Neural cell (in vitro differentiated cells): ENCODE results near the gene WDR13. TPM values are rescaled to one million over a fixed set of nuclear protein-coding genes. Genes with fewer than 3 reads are reported as not detected.

Experiments
- H2AFZ ChIP-seq: fragments of 200-600, 300-800 bp; sonication (generic), shearing (Covaris generic); 2 replicates; pipeline ENCODE4 v1.6.0; 2014; ENCODE audit warnings: low read depth, mild to moderate bottlenecking, antibody characterized with exemption, low read length, moderate library complexity
- H3F3A ChIP-seq: fragments of 200-600 bp; shearing (Covaris generic); 2 replicates; pipeline ENCODE4 v1.6.1; 2016; ENCODE audit warnings: mild to moderate bottlenecking, moderate library complexity, mixed read lengths, antibody characterized with exemption, low read length; ENCODE audit not compliant: insufficient read depth, poor library complexity, severe bottlenecking
- H3K27ac ChIP-seq: fragments of 200-600, 300-800 bp; sonication (generic), shearing (Covaris generic); 2 replicates; pipeline ENCODE4 v1.5.1; 2014; ENCODE audit warnings: mild to moderate bottlenecking, low read length, moderate library complexity
- H3K27me3 ChIP-seq: fragments of 300-800, 200-600 bp; sonication (generic), shearing (Covaris generic); 2 replicates; pipeline ENCODE4 v1.6.0; 2014; ENCODE audit warnings: mild to moderate bottlenecking, low read depth, low read length, moderate library complexity; ENCODE audit not compliant: insufficient read depth
- H3K36me3 ChIP-seq: fragments of 300-800, 200-600 bp; sonication (generic), shearing (Covaris generic); 2 replicates; pipeline ENCODE4 v1.5.1; 2014; ENCODE audit warnings: mild to moderate bottlenecking, antibody characterized with exemption, low read length, moderate library complexity; ENCODE audit not compliant: insufficient read depth
- H3K4me2 ChIP-seq: fragments of 300-800, 200-600 bp; sonication (generic), shearing (Covaris generic); 2 replicates; pipeline ENCODE4 v1.6.0; 2014; ENCODE audit warnings: mild to moderate bottlenecking, low read length
- H3K4me3 ChIP-seq: fragments of 300-800, 200-600 bp; sonication (generic), shearing (Covaris generic); 2 replicates; pipeline ENCODE4 v1.5.1; 2014; ENCODE audit warnings: mild to moderate bottlenecking, low read length, moderate library complexity
- H3K79me2 ChIP-seq: fragments of 200-600 bp; shearing (Covaris generic); replicated peaks from 2 replicates; pipeline ENCODE4 v1.6.0; 2014; ENCODE audit warnings: mild to moderate bottlenecking, low read length, moderate library complexity; ENCODE audit not compliant: insufficient read depth
- H3K9ac ChIP-seq: fragments of 300-800, 200-600 bp; sonication (generic), shearing (Covaris generic); 2 replicates; pipeline ENCODE4 v1.6.1; 2016; ENCODE audit warnings: mild to moderate bottlenecking, low read length, mixed read lengths
- H3K9me2 ChIP-seq: fragments of 200-600 bp; shearing (Covaris generic); 2 replicates; pipeline ENCODE4 v1.6.1; 2016; ENCODE audit warnings: mild to moderate bottlenecking, low read length, mixed read lengths; ENCODE audit not compliant: insufficient read depth
- H3K9me3 ChIP-seq: fragments of 200-600, 300-800 bp; sonication (generic), shearing (Covaris generic); 2 replicates; pipeline ENCODE4 v1.6.1; 2016; ENCODE audit warnings: mild to moderate bottlenecking, mixed run types, low read length, moderate library complexity, mixed read lengths
- H4K20me1 ChIP-seq: fragments of 200-600 bp; shearing (Covaris generic); 2 replicates; pipeline ENCODE4 v1.6.1; 2016; ENCODE audit warnings: mild to moderate bottlenecking, mixed run types; ENCODE audit not compliant: insufficient read depth
- EP300 ChIP-seq: fragments of 450-650 bp; conservative IDR thresholded peaks from 2 replicates; pipeline ENCODE4 v1.6.1; 2014; ENCODE audit warnings: antibody characterized with exemption, mild to moderate bottlenecking, moderate library complexity; ENCODE audit not compliant: poor library complexity, severe bottlenecking
- EZH2 ChIP-seq: fragments of 200-600, 300-800 bp; shearing (Covaris generic), sonication (generic); IDR thresholded peaks from 2 replicates; pipeline ENCODE4 v1.6.1; 2014; ENCODE audit warnings: antibody characterized with exemption, low read length, borderline replicate concordance, mild to moderate bottlenecking; ENCODE audit not compliant: insufficient read depth, poor library complexity, severe bottlenecking
- MXI1 ChIP-seq: fragments of 450-650 bp; conservative IDR thresholded peaks from 2 replicates; pipeline ENCODE4 v1.6.1; 2014; ENCODE audit warnings: antibody characterized with exemption, mild to moderate bottlenecking; ENCODE audit not compliant: poor library complexity, severe bottlenecking
- POLR2AphosphoS5 ChIP-seq: IDR thresholded peaks from 2 replicates; pipeline ENCODE4 v1.6.1; 2012
- RAD21 ChIP-seq: fragments of 450-650 bp; conservative IDR thresholded peaks from 2 replicates; pipeline ENCODE4 v1.6.1; 2014; ENCODE audit warnings: antibody characterized with exemption, mild to moderate bottlenecking, moderate library complexity
- SMC3 ChIP-seq: fragments of 450-650 bp; conservative IDR thresholded peaks from 2 replicates; pipeline ENCODE4 v1.6.1; 2014; ENCODE audit warnings: antibody characterized with exemption, mild to moderate bottlenecking, moderate library complexity; ENCODE audit not compliant: poor library complexity
- TAF1 ChIP-seq: IDR thresholded peaks from 2 replicates; pipeline ENCODE4 v1.6.1; 2012; ENCODE audit warnings: low read depth
- polyA plus RNA-seq: library from polyadenylated mRNA; depleted of rRNA; stranded (reverse); fragments of >200 nt; gene quantifications from 2 replicates; pipeline ENCODE4 v1.2.3, GENCODE V29; 2014
- TF ChIP-seq, protein P1 (sequence below): fragments of 450-650 bp; IDR thresholded peaks from 2 replicates; pipeline ENCODE4 v1.5.1; 2014; ENCODE audit warnings: antibody characterized with exemption, mild to moderate bottlenecking, moderate library complexity; ENCODE audit not compliant: poor library complexity, severe bottlenecking
- TF ChIP-seq, protein P2 (sequence below): IDR thresholded peaks from 2 replicates; pipeline ENCODE4 v1.6.1; 2012; ENCODE audit warnings: borderline replicate concordance

The WDR13 gene
- polyA plus RNA-seq, 1 donor from 2014 or later, result 210 TPM

DNA sequence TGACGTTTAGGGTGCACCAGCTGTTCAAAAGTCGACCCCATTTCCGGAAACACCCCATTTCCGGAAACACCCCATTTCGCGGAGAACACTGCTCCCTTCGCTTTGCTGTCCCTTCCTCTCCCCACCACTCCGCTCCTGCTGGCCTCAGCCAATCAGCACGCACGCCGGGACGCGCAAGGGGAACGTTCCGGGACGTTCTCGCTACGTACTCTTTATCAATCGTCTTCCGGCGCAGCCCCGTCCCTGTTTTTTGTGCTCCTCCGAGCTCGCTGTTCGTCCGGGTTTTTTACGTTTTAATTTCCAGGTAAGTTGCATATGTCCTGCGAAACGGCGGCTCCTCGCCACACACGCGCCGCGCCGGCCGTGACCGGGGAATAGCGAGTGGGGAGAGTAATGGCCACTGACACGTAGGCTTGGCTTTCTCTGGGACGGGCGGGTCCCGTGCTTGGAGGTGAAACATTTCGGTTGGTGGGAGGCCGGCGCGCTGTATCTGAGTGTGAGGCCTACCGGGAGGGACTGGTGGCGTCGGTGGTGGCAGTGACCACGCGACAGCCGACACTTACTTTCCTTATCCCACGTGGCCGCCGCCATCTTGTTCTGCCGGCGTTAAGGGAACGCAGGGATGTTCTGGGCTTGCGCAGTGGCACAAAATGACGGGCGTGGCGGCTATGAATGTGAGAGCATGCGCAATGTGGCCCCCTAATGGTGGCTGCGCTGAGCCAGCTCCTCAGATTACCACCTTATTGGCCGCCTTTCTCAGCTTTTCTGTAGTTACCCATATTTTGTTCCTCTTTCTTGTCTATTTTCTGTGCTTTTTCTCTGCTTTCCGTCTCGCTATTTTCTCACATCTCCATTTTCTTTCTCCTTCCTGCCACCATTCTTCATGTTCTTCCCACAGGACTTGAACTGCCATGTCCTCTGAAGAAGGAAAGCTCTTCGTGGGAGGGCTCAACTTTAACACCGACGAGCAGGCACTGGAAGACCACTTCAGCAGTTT, 22.7 kb upstream of the WDR13 start, which contains the start of gene RBM3:
RBM3 (plus strand) TSS at position 215 of the 997 bp plus-strand sequence; CDS start at position 912, 697 bp downstream.
- Histone ChIP-seq H3K4me3 (peak within 1 kb of the TSS; percentile 87), H3F3A (no peaks in the 10 kb centered on the region), H3K27me3 (no peaks in the 10 kb centered on the region), H3K9me2 (no peaks in the 10 kb centered on the region), H3K4me2 (peak within 1 kb of the TSS; percentile 73), H4K20me1 (no peaks in the 10 kb centered on the region), H3K9ac (peak within 1 kb of the TSS; percentile 96), H2AFZ (peak within 1 kb of the TSS; percentile 56), H3K9me3 (no peaks in the 10 kb centered on the region), H3K36me3 (no peaks in the 10 kb centered on the region), H3K79me2 (peaks cover 9% of the 10 kb centered on the region), H3K27ac (peak within 1 kb of the TSS; percentile 97)
- TF ChIP-seq EP300 (peak; percentile 52), MXI1 (peak; percentile 98), POLR2AphosphoS5 (peak; percentile 96), SMC3 (peak; percentile 14), TAF1 (peak; percentile 7), EZH2 (no peak), RAD21 (peak; percentile 32)
- TF ChIP-seq, protein P1, sequence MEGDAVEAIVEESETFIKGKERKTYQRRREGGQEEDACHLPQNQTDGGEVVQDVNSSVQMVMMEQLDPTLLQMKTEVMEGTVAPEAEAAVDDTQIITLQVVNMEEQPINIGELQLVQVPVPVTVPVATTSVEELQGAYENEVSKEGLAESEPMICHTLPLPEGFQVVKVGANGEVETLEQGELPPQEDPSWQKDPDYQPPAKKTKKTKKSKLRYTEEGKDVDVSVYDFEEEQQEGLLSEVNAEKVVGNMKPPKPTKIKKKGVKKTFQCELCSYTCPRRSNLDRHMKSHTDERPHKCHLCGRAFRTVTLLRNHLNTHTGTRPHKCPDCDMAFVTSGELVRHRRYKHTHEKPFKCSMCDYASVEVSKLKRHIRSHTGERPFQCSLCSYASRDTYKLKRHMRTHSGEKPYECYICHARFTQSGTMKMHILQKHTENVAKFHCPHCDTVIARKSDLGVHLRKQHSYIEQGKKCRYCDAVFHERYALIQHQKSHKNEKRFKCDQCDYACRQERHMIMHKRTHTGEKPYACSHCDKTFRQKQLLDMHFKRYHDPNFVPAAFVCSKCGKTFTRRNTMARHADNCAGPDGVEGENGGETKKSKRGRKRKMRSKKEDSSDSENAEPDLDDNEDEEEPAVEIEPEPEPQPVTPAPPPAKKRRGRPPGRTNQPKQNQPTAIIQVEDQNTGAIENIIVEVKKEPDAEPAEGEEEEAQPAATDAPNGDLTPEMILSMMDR, result peak; percentile 59
- TF ChIP-seq, protein P2, sequence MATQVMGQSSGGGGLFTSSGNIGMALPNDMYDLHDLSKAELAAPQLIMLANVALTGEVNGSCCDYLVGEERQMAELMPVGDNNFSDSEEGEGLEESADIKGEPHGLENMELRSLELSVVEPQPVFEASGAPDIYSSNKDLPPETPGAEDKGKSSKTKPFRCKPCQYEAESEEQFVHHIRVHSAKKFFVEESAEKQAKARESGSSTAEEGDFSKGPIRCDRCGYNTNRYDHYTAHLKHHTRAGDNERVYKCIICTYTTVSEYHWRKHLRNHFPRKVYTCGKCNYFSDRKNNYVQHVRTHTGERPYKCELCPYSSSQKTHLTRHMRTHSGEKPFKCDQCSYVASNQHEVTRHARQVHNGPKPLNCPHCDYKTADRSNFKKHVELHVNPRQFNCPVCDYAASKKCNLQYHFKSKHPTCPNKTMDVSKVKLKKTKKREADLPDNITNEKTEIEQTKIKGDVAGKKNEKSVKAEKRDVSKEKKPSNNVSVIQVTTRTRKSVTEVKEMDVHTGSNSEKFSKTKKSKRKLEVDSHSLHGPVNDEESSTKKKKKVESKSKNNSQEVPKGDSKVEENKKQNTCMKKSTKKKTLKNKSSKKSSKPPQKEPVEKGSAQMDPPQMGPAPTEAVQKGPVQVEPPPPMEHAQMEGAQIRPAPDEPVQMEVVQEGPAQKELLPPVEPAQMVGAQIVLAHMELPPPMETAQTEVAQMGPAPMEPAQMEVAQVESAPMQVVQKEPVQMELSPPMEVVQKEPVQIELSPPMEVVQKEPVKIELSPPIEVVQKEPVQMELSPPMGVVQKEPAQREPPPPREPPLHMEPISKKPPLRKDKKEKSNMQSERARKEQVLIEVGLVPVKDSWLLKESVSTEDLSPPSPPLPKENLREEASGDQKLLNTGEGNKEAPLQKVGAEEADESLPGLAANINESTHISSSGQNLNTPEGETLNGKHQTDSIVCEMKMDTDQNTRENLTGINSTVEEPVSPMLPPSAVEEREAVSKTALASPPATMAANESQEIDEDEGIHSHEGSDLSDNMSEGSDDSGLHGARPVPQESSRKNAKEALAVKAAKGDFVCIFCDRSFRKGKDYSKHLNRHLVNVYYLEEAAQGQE, result no peak

DNA sequence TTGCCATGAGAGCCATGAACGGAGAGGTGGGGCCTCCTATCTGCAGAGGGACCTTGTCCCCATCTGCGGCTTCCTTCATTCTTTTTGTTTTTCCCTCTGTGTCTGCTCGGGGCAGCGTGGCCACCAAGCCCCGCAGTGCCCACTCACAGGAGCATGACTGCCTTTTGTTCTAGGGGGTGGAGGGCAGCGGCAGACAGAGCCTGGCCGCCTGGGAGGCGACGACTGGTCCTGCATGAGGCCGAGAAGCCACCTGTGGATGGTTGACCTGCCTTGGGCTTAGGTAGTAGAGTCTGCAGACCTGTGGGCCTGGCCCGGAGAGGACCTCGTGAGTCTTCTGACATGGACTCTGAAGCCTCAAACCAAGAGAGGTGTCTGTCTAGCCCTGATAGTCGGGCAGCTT, 21.6 kb upstream of the WDR13 start:
- peak overlapping the region; percentile 87 for H3K4me3 ChIP-seq
- TF ChIP-seq, protein P1, result no peak
- TF ChIP-seq RAD21, result no peak
- TF ChIP-seq EP300, result no peak
- TF ChIP-seq TAF1, result no peak
- TF ChIP-seq MXI1, result no peak
- TF ChIP-seq, protein P2, result no peak
- TF ChIP-seq SMC3, result no peak
- TF ChIP-seq POLR2AphosphoS5, result no peak
- TF ChIP-seq EZH2, result no peak
- no peaks in the 10 kb centered on the region for H3F3A ChIP-seq
- no peaks in the 10 kb centered on the region for H3K9me2 ChIP-seq
- peak overlapping the region; percentile 96 for H3K9ac ChIP-seq
- no peaks in the 10 kb centered on the region for H4K20me1 ChIP-seq
- H3K27me3 ChIP-seq, result no peaks in the 10 kb centered on the region
- H3K4me2 ChIP-seq, result peak overlapping the region; percentile 73
- H3K27ac ChIP-seq, result no peak overlapping the region
- no peak overlapping the region for H2AFZ ChIP-seq
- H3K9me3 ChIP-seq, result no peaks in the 10 kb centered on the region
- no peaks in the 10 kb centered on the region for H3K36me3 ChIP-seq
- peaks cover 9% of the 10 kb centered on the region for H3K79me2 ChIP-seq
